Eye (tissue), 1 donor: ENCODE results near the gene ABCC5.
"Not testable (repeated sequence)": the region's sequence is repeated elsewhere in the genome, so short reads cannot be mapped to it uniquely, and the experiment has no call there.

ENCODE experiments used
- DNase-seq: peaks from one replicate; pipeline ENCODE4 v3.0.0-alpha.2; 2015

Gene ABCC5

DNA sequence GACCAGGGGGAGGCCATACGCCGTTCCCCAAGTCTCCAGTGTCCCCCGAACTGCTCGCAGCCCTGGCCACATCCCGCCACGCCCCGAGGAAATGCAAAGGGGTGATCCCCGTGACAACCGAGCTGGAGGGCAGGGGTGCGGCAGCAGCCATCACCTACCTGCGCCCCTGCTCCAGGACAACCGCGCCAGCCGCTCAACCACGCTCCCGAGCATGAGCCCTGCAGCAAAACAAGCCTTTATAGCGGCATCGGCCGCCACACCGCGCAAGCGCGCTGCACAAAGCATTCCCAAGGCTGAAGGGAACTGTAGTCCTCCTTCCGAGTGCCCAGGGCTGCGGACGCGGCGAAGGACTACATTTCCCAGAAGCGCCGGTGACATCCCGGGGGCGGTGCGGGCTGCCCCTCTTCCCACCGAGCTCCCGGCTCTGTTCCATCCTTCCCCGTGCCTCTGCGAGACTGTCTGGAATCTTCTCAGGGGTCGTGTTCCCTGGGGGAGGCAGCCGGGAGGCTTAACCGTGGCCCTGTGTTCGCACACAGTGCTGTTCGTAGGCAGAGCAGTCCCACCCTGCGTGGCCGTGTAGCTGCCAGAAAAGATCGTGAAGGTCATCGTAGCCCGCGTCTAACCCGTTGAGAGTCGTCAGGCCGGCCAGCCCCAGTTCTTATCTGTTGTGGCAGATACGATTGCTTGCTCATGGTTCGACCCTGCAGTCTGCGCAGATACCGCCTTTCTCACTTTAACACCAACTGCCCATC, at the start of gene ABCC5:
Gene ABCC5, minus strand, starts transcription at position 213 of the 752 bp plus-strand sequence. CDS start 3,492 bp downstream, outside the sequence.
- DNase-seq, result peak; percentile 98

DNA sequence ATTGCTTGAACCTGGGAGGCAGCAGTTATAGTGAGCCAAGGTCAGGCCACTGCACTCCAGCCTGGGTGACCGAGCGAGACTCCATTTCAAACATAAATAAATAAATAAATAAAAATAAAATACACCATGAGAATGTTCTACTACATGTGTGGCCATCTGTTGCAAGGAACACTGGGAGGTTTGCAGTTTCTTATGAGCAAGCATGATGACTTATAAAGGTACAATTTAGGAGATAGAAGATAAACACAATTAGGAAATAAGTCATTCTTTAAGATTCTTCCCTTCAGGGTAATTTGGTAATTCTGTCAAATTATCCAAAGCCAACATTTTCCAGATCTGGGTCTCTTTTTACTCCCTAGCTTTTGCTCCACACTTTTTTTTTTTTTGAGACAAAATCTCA, 48.5 kb upstream of the ABCC5 start:
- no peak for DNase-seq

DNA sequence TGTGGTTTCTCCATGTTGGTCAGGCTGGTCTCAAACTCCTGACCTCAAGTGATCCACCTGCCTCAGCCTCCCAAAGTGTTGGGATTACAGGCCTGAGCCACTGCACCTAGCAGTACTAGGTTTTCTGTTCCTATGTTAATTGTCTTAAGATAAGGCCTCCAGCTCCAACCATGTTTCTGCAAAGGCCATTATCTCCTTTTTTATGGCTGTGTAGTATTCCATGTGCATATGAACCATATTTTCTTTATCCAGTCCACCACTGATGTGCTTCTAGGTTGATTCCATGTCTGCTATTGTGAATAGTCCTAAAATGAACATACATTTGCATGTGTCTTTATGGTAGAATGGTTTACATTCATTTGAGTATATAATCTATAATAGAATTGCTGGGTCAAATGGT, 45.0 kb upstream of the ABCC5 start:
- DNase-seq, result no peak

DNA sequence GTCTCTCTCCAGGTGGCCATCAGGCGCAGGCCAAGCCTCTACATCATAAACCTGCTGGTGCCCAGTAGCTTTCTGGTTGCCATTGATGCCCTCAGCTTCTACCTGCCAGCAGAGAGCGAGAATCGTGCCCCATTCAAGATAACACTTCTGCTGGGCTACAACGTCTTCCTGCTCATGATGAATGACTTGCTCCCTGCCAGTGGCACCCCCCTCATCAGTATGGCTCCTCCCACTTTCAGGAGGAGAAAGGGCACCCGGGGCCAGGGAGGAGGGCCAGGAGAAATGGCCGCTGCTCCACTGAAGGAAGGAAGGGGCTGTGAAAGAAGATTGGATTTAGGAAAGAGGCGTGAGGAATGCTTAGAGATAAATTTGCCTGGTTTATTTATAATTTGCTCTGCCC, 41.7 kb upstream of the ABCC5 start:
- DNase-seq, result no peak

DNA sequence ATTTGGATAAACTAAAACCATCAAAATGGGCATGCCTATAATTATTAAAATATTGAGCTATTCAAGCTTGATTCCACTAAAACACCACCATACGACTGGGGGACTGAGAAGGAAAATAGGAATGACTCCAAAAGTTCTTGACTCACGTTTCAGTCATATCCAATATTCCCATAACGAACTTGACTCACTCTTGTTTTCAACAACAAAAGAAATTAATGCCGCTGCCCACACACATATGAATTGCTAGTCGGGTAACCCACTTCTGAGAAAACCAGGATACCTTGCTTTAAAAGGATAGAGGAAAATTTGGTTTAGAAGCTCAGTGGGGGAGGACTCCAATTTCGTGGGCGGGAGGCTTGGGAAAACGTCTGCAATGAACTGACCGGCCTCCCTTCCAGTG, 40.3 kb upstream of the ABCC5 start:
- no peak for DNase-seq

DNA sequence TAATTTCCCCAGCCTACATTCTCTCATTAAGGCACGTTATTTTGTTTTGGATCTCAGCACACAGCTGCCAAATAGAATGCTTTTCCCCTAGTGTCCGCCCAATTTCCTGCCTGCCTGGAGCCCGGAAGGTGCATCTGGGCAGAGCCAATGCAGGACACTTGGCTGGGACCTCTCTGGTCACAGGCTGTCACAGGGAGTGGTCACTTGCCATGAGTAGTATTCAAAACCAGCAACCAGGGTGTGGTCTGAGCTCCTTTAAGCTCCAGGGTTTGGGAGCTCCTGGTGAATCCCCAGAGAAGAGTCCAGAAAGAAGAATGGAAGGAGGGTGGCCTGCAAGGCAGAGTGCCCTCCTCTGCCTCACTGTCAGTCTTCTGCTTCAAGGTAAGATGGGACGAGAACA, 35.1 kb upstream of the ABCC5 start, which contains the start of gene HTR3C:
Gene HTR3C, plus strand, starts transcription at position 281 of the 400 bp plus-strand sequence. Its CDS starts 34 bp downstream, at position 315.
- DNase-seq, result no peak

DNA sequence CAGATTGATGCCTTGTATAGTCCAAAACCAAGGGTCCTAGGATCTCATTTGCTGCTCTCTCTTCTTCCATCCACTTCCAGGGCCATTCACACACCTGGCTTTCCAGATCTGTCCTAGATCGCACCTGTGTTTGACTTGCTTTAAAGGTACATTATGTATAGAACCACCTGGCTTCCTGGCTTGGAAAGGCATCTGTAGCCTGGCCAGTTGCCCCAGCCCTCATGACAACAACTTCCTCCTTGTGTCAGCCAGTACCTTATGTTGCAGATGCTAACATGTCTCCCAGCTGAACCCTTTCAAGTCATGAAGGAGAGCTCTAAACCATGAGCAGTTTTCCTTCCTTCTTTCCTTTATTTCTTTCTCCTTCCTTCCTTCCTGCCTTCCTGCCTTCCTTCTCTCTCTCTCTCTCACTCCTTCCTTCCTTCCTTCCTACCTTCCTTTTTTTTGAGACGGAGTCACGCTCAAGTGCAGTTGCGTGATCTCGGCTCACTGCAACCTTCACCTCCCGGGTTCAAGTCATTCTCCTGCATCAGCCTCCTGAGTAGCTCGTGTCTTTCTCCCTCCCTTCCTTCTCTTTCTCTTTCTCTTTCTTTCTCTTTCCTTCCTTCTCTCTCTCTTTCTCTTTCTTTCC, 32.6 kb upstream of the ABCC5 start:
- no peak for DNase-seq

DNA sequence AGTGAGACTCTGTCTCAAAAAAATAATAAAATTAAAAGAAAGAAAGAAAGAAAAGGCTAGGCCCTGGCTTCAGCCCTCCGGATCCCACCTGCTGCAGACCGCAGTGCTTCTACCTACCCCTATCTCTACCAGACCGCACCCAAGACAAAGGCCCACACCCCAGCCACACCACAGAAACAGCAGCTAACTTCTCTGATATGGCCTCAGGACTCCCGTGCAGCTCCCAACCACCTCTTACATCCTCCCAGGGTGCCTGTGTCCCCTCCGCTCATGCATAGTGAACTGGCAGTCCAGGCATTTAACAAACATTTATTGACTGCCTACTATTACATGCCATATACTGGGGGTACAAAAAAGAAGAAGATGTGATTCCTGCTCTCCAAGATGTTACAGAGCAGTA, 28.3 kb upstream of the ABCC5 start:
- no peak for DNase-seq

DNA sequence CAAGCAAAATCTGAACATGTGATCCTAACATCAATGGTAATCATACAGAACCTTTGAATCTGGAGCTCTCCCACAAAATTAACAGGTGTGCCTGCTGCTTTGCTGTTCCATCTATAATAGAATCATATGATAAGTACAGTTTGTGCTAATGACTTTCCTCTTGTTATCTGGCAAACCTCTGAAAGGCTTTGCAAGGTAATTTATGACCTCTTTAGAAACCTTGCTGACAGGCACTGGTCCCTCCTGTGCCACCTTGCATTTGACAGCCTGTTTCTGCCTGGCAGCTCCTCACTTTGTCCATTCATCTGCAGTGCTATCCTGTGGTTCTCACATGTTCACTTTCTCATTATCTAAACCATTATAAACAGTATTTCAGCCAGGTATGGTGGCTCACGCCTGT, 24.9 kb upstream of the ABCC5 start:
- no peak for DNase-seq

DNA sequence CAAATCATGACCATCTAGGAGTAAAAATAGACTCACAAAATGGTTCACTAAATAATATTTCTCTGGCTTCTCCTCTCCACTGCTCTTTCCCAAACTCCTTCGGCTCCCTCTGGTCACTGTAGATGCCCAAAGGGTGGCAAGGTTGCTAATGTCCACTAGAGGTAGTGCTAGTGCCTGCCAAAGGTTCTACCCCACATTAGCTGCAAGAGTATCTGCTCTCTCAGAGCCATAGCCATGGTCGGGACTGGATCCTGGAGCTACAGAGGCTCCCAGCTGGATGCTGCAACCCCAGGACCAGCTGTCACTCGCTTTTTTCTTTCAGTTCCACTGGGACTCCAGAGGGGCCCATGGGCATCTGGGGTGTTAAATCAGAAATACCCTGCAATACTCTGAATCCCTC, 22.3 kb upstream of the ABCC5 start:
- DNase-seq, result no peak

DNA sequence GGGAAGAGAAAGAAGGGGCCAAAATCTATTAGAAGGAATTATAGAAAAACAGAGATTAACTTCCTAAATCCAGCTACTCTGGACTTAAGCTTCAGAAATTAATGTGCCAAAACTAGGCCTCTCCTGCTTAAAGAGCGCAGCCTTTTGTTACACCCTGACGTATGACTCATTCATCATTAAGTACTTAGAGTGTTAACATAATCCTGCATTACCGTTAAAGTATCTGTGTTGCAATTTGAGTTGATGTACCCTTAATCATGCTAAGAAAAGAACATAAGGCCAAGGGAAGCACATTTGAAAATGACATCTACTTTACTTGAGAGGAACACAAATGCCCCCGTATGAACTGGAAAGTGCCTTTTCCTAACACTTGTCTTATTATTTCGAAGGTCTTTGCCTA, 21.7 kb upstream of the ABCC5 start:
- DNase-seq, result no peak

DNA sequence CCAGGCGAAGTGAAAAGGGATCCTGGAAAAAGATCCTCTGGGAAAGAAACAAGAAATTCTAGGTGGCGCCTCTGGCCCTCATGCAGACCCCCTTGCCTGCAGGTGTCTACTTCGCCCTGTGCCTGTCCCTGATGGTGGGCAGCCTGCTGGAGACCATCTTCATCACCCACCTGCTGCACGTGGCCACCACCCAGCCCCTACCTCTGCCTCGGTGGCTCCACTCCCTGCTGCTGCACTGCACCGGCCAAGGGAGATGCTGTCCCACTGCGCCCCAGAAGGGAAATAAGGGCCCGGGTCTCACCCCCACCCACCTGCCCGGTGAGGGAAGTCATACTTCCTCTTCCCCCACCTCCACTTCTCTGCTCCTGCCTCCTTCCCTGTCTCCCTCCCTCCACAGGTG, 20.6 kb upstream of the ABCC5 start:
- DNase-seq, result not testable (repeated sequence)

DNA sequence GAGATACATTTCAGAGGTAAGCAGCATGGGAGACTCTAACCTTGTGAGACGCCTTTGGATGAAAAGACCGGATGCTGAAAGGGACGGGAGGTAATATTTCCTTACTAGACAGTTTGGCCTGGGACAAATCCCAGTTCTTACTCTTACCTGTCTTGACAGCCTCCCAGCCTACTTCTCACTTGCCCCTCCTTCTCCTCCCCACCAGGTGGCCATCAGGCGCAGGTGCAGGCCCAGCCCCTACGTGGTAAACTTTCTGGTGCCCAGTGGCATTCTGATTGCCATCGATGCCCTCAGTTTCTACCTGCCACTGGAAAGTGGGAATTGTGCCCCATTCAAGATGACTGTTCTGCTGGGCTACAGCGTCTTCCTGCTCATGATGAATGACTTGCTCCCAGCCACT, 20.1 kb upstream of the ABCC5 start:
- no peak for DNase-seq

DNA sequence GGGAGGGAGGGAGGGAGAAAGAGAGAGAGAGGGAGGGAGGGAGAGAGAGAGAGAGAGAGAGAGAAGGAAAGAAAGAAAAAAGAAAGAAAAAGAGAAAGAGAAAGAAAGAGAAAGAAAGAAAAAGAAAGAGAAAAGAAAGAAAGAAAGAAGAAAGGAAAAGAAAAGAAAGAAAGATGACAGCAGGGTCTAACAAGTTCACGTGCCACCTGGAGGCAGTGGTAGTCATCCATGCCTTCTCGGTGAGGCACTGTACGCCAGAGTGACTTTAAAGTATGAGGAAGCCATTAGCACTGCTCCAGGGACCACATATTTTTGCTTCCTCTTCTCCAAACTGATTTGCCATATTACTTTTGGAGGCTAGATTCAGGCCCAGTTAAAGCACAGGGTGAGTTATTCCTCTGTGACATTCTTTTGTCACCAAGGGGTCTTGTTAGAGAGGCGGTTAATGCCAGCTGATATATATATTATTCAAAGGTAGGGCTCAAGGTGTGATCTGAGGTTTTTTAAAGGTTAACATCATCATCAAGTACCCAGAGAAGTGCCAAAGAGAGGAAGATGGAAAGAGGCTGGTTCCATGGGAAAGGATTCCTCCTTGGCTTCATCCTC, 13.6 kb upstream of the ABCC5 start, which contains the start of gene HTR3D:
Gene HTR3D, plus strand, starts transcription at position 556 of the 606 bp plus-strand sequence. Its CDS starts 0 bp downstream, at position 556.
- DNase-seq, result no peak

DNA sequence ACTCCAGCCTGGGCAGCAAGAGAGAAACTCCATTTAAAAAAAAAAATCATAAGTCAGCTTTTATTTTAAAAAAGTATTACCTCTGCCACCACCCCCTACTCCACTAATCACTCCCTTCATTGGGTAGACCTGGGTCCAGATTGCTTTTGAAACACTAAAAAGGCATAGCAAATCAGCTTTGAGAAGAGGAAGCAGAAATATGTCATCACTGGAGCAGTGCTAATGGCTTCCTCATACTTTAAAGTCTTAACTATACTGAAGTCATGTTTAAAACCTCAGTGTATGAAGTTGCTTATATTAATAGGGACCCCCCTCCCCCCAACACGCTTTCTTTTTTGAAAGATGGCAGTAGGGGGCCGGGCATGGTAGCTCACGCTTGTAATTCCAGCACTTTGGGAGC, 12.9 kb upstream of the ABCC5 start:
- DNase-seq, result no peak

DNA sequence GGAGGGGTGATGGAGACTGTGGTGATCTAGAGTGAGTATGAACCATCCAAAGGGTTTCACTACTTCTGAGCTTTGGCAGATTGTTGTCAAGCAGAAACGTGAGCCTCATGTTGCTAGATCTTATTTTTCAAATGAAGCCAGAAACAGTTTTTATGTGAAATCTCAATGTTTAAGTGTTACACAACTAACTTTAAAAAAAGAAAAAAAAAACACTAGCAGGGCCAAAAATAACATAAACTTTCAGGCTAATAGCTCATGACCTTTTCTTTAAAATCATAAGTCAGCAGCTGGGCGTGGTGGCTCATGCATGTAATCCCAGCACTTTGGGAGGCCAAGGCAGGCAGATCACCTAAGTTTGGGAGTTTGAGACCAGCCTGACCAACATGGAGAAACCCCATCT, 11.8 kb upstream of the ABCC5 start:
- DNase-seq, result no peak

DNA sequence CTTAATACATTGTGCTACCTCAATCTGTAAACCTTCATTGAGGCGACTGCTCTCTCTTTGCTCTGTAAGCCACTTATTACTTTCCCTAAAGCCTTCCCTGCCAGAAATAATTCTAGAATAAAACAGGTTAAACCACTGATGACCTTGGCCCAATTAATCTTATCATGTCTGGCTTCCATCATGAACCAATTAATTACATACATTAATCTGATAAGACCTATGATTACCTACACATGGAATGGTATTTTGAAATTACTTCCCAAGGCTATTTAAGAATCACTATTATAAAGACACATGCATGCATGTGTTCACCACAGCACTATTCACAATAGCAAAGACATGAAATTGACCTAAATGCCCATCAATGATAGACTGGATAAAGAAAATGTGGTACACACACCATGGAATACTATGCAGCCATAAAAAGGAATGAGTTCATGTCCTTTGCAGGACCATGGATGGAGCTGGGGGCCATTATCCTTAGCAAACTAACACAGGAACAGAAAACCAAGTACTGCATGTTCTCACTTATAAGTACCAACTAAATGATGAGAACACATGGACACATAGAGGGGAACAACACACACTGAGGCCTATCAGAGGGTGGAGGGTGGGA, 10.7 kb upstream of the ABCC5 start:
- not testable (repeated sequence) for DNase-seq

DNA sequence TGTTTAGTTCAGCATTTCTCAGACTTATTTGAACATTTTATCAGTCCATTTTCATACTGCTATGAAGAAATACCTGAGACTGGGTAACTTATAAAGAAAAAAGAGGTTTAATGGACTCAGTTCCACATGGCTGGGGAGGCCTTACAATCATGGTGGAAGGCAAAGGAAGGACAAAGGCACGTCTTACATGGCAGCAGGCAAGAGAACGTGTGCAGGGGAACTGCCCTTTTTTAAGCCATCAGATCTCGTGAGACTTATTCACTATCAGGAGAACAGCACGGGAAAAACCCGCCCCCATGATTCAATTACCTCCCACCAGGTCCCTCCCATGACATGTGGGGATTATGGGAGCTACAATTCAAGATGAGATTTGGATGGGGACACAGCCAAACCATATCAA, 7.6 kb upstream of the ABCC5 start:
- not testable (repeated sequence) for DNase-seq

DNA sequence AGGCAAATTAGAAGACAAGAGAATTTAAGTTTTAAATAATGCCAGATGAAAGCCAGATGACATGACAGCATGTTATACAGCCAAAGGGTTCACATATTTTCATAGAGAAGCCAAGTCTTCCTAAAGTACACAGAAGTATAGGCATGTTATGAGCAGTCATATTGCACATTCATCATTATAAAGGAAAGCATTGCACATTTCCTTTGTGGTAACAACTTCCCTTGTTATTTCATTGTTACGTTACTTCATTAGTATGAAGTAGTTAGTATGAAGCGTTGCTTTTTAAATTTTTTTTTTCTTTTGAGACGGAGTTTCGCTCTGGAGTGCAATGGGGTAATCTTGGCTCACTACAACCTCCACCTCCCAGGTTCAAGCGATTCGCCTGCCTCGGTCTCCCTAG, 4.6 kb upstream of the ABCC5 start:
- no peak for DNase-seq

DNA sequence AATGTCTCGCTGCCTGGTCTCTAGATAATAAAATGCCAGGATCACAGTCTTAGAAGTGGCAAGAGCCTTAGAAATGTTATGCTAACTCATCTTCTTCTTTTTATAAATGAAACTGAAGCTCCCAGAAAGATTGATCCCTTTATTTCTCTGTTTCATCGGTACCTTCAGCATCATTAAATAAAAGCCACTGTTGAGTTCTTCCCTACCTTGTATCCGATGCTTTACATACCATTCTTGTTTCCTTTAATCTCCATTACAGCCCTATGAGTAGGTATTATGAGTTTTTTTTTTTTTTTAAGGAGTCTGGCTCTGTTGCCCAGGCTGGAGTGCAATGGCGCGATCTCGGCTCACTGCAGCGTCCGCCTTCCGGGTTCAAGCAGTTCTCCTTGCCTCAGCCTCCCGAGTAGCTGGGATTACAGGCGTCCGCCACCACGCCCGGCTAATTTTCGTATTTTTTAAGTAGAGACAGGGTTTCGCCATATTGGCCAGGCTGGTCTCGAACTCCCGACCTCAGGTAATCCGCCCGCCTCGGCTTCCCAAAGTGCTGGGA, 815 bp upstream of the ABCC5 start:
- DNase-seq, result no peak

DNA sequence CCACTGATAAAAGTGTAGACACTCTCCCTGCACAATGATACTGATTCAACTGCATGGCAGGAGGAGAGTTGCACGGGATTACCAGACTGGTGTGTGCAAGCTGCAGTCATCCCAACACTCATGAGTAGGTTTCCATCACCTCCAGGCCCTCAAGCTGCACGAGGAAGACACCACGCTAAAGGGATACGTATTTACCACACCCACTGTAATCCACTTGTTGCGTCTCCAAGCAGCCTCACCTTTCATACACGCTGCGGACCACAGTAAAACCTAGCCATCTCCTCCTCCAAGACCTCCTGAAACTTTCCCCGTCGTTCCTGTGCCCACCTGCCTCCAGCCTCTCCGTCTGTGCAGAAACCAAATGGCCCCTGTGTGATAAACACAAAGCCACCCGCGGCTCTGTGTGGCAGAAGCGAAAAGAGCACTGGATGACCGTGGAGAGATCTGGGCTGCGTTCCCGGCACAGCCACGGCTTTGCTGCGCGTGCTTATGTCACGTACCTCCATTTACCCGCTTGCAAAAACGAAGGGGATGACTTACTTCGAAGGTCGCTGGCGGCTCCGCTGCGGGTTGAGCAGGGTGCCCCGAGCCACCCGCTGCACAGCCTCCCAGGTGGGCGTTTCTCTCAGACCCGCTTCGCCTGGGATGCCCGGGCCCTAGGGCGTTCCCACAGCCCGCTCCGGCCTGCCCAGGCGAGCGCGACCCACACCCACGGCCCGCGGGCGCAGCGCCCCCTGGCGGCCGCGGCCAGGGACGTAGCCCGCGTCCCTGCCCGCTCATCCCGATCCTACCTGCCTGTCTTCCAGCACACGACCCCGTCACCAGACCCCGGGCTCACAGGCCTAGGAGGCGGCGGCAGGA, 643 bp downstream of the ABCC5 start:
- peak; percentile 89 for DNase-seq

DNA sequence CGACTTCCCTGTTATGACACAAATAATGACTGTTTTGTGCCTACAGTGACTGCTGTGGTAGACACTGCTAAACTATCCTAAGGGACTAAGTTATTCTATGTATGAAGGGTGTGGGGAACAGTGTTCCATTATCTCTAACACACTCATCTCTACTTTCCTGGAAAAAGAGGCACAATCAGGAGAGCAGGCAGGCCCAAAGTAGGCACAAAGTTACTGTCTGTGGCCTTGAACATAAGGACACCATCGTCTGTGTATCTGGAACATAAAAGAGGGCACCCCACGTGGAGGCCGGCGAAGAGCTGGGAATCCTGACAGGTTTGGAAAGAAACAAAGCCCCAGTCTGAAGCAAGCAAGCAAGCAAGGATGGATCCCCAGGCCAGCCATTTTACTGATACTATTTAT, 1.5 kb downstream of the ABCC5 start:
- DNase-seq, result no peak
